SK-N-SH (cell line): ENCODE data around the gene CTSH.

Experiments used
- CTCF ChIP-seq: fragments of 200-600 bp; sonication (generic); IDR thresholded peaks from 2 replicates; pipeline ENCODE4 v1.6.1; 2017; ENCODE audit warnings: antibody characterized with exemption, mild to moderate bottlenecking, moderate library complexity
- EP300 ChIP-seq, 2 experiments: IDR thresholded peaks; 2 replicates each; pipeline versions ENCODE4 v1.4.0 to v1.6.1; 2012; ENCODE audit warnings: borderline replicate concordance in 1 of 2, low read depth in 1 of 2, low read length in 1 of 2
- GATA2 ChIP-seq: sonication (generic); formaldehyde crosslinking; IDR thresholded peaks from 2 replicates; pipeline ENCODE4 v1.5.0; 2020; ENCODE audit warnings: mild to moderate bottlenecking, missing genetic modification reagents
- JUND ChIP-seq: IDR thresholded peaks from 2 replicates; pipeline ENCODE4 v1.4.0; 2012
- NRF1 ChIP-seq: IDR thresholded peaks from 2 replicates; pipeline ENCODE4 v1.6.1; 2012; ENCODE audit warnings: low read depth, mild to moderate bottlenecking, low read length
- RAD21 ChIP-seq: IDR thresholded peaks from 2 replicates; pipeline ENCODE4 v1.6.1; 2012; ENCODE audit warnings: mild to moderate bottlenecking, low read length

GRCh38 chr15:78950902-78951840, 6.3 kb upstream of the CTSH start:
- TF ChIP-seq JUND (no peak), NRF1 (no peak), EP300 (IDR thresholded peaks at IDR 0.05; ENCODE audit: borderline replicate concordance in 1 of 2, low read depth in 1 of 2, low read length in 1 of 2) (no peak), CTCF (no peak; the same call in 1 of the 2 replicates), GATA2 (CRISPR knock-in tag) (no peak), RAD21 (no peak)
